NCI-H2081 treated with DMSO at 0.1 percent for 48 hours (cell line): ENCODE results near the gene UBL5.
"Not testable (repeated sequence)": the region's sequence is repeated elsewhere in the genome, so short reads cannot be mapped to it uniquely, and the experiment has no call there.

Experiments used
- DNase-seq: peaks from one replicate; lab custom pipeline; 2025; lab: John Stamatoyannopoulos, UW

The UBL5 gene

DNA sequence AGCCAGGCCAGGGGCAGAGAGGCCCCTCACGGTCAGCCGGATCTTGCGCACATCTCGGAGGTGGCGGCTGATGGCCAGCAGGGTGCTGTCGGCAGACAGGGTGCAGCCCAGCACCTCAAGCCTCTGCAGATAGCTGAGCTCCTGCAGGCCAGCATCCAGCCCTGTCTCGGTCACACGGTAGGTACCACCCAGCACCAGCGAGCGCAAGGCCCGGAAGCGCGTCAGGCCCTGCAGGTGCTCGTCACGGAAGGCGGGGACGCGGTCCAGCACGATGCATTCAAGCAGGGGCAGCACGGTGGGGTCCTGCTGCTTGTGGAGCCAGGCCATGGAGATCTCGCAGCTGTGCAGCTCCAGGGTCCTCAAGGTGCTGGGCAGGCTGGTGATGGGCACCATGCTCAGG, 16.6 kb upstream of the UBL5 start:
- DNase-seq, result no peak

DNA sequence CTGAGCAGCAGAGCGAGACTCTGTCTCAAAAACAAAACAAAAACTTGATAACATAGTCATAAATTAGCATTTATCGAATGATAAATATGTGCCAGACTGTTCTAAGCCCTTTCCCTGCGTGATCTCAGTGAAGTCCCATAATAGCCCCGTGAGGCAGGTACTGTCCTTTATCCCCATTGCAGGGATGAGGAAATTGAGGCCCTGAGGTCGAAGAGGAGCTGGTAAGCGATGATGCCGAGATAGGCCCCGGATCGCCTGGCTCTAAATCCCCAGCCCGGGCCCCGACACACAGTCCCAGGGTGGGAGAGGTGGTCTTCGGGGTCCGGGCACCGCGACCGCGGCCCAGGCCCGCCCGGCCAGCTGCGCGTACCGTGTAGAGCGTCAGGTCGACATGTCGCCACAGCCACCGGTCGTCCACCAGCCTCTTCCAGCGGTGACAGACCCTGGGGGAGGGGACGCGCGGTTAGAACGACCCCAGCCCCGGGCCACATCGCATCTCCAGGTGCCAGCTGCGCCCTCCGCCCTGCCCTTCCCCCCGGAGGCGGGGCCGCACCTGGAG, 9.5 kb upstream of the UBL5 start:
- no peak for DNase-seq

DNA sequence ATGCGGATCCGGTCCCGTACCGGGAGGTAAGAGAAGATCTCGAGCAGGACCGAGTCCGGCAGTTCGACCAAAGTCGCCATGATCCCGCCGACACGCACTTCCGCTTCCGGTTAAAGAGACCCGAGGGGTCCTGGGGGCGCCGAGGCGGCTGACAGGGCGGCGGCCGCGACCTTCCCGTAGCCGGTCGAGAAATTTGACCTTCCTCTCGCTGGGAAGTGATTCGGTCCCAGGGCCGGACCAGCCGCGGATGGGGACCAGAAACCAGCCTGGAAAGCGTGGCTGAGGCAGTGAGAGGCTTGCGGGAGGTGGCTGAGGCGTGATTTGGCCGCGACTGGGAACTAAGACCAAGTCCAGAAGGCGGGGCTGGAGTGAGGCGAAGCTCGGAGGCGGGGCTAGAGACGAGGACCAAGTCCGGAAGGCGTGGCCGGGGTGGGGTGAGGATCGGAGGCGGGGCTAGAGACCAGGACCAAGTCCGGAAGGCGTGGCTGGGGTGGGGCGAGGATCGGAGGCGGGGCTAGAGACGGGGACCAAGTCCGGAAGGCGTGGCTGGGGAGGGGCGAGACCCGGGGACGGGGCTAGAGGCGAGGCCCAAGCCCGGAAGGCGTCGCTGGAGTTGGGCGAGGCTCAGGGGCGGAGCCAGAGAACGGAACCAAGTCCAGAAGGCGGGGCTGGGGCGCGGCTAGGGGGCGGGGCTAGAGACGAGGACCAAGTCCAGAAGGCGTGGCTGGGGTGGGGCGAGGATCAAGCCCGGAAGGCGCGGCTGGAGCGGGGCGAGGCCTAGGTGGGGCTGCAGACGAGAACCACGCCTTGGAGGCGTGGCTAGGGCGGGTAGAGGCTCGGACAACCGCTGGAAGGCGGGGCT, 8.8 kb upstream of the UBL5 start, which contains the start of gene FBXL12:
TSS of gene FBXL12 (minus strand) at position 346 of the 862 bp plus-strand sequence. CDS start at position 80, 266 bp downstream.
- peak; percentile 86 for DNase-seq

DNA sequence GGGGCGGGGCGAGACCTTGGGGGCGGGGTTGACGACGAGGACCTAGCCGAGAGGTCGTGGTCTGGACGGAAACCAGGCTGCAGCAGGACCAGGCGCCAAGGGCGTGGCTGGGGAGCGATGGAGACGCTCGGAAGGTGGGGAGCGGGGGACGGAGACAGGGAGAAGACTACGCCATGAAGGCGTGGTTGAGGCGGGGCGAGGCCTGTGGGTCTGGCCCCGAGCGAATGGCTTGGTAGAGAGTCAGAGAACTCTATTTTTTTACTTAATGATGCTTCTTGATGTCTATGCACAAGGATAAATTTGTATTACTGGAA, 8.2 kb upstream of the UBL5 start:
- DNase-seq, result no peak

DNA sequence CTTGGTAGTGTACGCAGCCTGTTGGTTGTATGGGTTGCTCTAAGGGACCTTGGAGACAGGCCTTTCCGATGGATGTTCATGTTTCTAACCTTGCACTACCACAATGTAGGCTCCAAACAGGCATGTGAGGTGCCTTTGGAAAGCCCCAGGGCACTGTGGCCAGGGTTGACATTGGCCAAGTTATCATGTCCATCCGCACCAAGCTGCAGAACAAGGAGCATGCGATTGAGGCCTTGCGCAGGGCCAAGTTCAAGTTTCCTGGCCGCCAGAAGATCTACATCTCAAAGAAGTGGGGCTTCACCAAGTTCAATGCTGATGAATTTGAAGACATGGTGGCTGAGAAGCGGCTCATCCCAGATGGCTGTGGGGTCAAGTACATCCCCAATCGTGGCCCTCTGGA, 7.7 kb upstream of the UBL5 start:
- not testable (repeated sequence) for DNase-seq

DNA sequence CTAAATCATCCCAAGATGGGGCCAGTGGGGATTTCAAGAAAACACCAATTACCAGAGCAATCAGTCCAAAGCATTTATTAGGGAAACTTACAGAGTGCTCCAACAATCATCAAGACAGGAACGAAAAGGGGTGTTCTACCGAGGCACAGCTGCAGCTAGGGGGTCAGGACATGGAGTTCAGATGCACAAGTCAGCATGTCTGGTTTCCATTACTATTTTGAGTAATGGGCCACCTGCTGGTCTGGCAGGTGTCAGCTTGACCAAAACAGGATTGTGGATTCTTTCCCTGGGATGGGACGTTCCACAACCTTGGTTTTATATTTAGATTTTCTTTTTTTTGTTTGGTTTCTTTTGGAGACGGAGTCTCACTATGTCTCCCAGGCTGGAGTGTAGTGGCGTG, 3.9 kb upstream of the UBL5 start:
- DNase-seq, result no peak

DNA sequence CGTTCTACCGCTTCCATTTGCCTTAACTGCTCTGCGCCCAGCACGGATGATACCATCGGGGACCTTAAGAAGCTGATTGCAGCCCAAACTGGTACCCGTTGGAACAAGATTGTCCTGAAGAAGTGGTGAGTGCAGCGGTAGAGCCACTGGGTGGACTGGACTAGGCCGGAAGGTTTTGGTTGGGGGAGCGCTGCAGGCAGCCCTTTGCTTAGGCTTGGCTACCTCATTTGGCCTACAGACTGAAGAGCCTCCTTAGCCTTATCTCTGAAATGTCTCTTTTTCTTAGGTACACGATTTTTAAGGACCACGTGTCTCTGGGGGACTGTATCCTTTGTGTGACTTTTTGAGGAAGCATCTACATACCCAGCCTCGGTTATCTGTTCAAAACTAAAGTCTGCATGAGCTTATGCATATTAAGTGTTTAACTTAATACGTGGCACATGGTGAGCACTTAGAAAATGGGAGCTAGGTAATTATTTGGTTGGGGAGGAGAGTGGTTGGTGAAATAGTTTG, 889 bp downstream of the UBL5 start:
- no peak for DNase-seq

DNA sequence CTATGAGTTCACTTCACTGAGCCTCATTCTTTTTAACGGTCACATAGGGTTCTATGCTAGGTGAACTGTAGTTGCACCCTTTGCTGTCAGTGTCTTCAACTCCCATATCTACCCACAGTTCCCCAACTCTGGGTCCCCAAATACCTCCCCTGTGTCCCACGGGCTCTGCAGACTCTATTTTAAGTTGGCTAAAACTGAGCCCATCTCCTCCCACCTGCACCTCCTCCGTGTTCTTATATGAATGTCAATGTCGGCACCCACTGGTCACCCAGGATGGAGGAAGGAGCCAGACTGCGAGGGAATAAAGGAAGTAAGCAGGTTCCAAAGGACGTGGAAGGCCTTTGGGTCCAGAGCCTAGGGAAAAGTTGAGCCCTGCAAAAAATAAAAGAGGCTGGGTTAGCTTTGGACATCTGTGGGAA, 6.6 kb downstream of the UBL5 start:
- DNase-seq, result no peak

DNA sequence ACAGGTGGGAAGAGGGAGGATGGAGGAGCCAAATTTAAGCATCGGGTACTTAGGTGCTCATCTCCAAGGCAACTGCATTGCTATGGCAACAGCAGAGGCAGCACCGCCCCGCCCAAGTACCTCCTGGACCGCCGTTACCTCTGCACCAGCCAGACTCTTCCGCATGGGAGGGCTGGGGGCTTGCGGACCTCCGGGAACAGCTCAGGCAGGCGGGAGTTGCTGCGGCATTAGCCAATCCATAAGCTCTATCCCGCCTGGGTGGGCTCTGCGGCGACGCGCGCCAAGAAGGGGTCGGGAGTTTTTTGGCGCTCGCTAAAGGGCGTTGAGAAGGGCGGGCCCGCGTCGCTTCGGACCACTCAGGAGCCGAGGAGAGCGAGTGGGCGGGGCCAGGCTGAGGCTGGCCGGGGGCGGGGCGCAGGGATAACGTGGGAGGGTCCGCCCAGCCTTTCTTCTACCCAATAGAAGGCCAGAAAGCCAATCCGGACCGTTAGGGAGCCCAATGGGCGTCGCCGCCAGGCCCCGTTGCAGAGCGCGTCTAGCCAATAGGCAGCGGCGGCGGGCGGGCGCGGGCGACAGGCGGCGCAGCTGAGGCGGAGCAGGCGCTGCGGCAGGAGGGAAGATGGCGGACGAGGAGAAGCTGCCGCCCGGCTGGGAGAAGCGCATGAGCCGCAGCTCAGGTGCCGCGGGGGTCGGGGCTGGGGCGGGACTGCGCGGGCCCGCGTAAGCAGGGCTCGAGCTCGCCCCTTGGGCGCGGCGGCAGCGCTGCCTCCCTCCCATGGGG, 7.2 kb downstream of the UBL5 start, which contains the start of gene PIN1:
TSS of gene PIN1 (plus strand) at position 593 of the 781 bp plus-strand sequence. CDS start at position 620, 27 bp downstream.
- DNase-seq, result peak; percentile 93

DNA sequence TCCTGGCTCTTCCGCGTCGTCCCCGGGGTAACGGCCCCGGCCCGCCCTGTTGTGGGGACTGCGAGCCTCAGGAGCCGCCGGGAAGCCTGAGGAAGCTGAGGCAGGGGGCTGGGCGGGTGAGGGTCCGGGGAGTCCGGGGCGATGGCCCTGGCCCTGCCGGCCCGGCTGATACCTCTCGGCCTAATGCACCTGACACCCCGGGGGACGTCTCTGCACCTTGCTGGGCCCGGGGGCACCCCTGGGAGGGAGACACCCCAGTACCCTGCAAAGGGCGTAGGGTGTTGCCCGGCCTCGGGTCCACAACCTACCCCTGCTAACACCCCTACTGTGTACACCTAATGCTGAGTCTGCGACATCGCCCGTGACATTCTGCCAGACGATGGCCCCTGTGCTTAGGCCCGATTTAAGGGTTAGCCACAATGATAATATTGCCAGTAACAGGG, 7.8 kb downstream of the UBL5 start:
- no peak for DNase-seq

DNA sequence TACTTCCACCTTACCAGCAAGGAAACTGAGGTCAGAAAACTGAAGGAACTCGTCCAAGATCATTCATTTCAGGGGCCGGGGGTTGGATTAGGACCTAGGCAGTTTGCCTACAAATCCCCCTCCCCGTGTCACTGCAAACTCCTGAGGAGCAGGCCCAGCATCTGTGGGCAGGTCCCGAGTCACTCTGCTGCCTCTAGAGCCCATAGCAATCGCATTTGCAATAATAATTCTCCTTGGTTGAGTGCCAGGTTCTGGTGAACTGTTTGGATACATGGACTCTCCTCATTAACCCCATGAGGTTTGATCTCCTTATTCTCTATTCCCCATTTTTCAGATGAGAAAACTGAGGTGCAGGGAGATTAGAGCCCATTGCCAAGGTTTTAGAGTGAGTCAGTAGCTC, 8.3 kb downstream of the UBL5 start:
- DNase-seq, result no peak

DNA sequence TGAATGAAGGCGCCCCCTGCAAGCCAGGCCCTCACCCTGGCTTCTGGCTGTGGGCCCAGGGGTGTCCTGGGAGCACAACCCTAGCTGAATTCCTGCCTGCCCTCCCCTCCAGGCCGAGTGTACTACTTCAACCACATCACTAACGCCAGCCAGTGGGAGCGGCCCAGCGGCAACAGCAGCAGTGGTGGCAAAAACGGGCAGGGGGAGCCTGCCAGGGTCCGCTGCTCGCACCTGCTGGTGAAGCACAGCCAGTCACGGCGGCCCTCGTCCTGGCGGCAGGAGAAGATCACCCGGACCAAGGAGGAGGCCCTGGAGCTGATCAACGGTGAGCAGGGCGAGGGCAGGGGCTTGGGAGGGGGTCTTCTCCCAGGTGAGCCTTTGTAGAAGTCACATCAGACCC, 10.6 kb downstream of the UBL5 start:
- DNase-seq, result no peak

DNA sequence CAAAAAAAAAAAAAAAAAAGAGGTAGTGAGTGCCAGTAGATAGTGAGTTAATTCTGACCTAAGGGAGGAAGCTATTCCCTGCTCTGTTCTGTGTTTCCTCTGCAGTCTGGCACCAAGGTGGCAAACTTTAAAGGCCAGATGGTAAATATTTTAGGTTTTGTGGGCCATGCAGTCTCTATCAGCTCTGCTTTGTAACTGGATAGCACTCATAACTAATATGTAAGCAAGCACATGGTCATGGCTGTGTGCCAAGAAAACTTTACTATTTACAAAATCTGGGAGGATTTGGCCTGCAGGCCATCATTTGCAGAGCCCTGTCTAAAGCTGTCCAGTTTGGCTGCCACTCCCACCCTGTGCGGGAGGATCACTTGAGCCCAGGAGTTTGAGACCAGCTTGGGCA, 11.7 kb downstream of the UBL5 start:
- no peak for DNase-seq

DNA sequence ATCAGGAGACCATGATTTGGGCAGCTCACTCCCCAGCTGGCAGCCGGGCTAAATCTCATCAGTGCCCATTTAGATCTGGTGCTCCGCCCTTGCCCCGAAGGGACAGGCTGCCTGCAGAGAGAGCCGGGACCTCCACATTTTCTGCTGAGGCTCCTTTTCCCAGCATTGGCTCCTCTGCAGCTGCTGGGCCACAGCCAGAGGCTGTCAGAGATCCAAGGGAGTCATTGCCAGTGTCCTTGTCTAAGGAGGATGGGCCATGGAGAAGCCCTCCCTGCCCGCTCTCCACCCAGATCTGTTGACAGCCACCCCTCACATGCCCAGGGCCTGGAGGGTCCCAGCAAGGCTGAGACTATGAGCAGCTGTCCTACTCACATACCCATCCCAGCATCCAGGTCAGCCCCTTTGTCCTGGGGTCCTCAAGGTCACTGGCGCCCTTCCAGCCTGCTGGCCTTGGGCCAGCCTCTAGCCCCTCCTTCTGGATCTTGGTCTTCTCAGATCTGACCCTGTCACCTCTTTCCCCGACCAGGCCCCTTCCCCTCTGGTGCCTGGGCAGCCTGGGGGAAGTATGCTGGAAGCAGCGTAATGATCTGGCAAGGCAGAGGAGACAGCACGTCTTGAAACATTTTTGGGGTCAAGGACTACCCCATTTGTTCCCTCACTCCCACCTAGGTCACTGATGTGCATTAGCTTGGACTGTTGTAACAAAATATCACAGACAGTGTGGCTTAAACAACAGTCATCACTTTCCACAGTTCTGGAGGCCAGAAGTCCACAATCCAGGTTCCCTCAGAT, 15.3 kb downstream of the UBL5 start:
- DNase-seq, result no peak

DNA sequence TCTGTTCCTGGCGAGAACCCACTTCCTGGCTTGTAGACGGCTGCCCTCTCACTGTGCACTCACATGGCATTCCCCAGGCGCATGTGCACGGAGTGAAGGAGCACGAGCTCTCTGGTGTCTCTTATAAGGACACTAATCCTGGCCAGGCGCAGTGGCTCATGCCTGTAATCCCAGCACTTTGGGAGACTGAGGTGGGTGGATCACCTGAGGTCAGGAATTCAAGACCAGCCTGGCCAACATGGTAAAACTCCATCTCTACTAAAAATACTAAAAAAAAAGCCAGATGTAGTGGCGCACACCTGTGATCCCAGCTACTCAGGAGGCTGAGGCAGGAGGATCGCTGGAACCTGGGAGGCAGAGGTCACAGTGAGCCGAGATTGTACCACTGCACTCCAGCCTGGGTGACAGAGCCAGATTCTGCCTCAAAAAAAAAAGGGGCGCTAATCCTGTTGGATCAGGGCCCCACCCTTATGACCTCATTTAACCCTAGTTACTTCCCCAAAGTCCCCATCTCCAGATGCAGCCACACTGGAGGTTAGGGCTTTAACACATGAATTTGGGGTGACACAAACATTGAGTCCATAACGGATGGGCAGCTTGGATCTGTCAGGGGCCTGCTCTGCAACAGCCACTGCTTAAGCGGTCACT, 16.0 kb downstream of the UBL5 start:
- DNase-seq, result not testable (repeated sequence)

DNA sequence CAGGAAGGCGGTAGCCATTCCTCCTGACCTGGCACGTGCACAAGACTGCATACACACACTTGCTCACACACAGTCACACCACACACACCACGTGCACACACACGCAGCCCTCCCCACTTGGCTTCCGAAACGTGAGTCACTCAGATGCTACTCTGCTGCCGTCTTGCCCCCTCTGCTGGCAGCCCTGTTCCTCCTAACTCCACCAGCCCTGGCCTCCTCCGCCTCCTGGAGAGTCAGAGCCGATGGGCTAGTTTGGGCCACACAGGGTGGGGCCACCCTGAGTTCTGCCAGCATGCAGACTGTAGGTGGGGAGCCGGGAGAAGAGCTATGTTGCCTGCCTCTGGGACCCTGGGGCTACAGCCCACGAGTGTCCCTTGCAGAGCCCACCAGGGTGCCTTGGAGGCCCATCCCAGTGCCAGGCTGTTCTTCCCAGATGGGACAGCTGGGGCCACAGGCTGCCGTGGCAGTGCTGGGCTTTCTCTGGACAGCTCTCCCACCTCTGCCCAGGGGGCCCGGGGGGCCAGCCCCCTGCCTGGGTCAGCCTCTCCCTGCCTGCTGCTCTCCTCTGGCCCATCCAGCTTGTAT, 19.5 kb downstream of the UBL5 start:
- no peak for DNase-seq

DNA sequence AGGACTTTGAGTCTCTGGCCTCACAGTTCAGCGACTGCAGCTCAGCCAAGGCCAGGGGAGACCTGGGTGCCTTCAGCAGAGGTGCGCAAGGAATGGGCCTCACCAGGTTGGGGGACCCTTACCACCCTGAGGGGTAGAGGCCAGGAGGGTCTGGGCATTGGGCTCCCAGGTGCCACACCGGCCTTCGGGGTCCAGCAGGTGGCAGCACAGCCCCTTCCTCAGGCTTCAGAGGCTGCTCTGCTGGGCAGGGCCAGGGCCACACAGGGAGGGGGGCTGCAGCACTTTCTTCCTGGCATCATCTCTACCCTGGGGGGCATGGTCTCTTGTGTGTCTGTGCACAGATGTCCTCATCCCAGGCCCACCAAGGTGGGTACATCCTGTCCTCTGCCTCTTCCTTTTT, 20.3 kb downstream of the UBL5 start:
- DNase-seq, result no peak

DNA sequence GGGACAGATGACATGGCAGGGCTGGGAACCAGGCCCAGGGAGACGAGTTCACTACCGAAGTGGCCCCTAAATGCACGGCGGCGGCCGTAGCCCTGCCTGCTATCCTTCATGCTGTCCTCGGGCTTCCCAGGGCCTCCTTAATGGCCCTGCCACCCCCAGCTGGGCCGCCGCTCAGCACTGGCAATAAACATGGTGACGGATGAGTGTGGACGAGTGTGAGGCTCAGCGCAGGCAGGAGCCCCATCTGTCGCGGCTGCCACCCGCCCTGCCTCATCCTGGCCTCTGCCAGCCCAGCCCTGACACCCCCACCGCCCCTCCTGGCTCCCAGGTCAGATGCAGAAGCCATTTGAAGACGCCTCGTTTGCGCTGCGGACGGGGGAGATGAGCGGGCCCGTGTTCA, 21.0 kb downstream of the UBL5 start:
- no peak for DNase-seq

DNA sequence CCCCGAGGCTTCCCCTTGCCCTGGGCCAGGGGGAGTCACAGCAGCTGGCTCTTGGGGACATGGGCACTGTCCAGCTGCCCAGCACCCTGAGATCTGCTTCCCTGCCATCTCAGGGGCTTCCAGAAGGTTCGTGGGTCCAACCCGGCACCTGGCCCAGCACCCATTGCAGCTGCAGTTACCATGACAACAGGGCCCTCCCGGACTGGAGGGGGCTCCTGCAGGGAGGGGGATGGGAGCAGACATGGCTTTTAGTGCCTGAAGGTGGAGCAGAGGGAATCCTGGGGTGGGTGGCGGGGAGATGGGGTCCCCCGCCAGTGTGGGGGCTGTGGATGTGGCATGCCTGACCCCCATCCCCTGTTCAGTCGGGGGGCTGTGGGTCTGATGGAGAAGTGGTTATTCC, 22.1 kb downstream of the UBL5 start:
- DNase-seq, result no peak

DNA sequence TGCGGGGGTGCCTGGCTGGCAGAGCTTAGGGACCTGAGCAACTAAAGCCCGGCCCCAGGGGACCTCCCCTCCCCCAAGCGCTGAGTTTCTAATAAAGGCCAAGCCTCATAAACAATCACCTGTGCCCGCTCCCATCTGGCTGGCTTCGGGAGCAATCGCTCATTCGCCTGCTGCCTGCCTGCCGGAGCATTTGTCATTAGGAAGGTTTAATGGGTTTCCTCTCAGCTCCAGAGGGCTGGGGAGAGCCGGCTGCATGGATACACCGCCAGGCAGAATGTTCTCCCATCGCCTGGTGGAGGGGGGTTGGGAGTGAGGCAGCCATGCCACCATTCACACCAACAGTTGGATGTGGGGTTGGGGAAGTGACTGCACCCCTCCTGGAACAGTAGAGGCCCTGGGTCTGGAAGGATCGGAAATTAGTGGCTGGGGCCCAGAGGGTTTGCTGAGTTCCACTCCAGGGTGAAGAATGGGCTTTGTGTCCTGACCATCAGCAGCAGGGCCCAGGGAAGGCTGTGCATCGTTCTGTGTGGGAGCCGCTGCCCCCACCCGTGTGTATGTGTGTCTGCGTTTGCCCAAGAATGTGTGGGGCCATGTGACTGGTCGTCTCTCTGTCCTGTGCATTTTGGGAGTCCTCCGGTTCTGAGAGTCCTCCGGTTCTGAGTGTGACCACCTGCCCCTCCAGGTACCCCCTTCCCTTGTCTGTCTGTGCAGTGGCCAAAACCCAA, 22.7 kb downstream of the UBL5 start:
- DNase-seq, result no peak
